Measurements from ENCODE around the gene PIAS1.

DNA sequence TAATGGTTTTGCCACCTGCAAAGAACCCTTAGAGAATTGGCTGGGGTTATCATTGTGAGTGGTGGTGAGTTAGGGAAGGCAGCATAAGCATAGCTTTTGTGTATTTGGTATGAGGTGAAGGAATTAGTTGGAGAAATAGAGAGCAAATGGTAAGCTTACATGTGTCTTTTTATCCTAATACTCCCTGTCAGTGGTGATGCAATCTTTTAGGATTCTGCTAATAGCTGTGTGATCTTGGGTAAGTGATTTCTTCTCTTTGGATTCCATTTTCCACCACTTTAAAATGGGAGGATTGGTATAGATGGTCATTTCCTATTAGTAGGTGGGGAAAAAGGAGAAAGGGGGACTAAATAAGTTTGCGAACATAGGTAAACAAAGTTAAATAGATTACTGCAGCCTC is 30.9 kb downstream of the PIAS1 start:
- TF ChIP-seq TAF1 (IDR thresholded peaks at IDR 0.05; ENCODE audit: borderline replicate concordance, insufficient read depth, low read length) (no peak), POLR2AphosphoS5 (IDR thresholded peaks at IDR 0.05; ENCODE audit: low read depth, low read length) (no peak)
- TF ChIP-seq, protein P1, sequence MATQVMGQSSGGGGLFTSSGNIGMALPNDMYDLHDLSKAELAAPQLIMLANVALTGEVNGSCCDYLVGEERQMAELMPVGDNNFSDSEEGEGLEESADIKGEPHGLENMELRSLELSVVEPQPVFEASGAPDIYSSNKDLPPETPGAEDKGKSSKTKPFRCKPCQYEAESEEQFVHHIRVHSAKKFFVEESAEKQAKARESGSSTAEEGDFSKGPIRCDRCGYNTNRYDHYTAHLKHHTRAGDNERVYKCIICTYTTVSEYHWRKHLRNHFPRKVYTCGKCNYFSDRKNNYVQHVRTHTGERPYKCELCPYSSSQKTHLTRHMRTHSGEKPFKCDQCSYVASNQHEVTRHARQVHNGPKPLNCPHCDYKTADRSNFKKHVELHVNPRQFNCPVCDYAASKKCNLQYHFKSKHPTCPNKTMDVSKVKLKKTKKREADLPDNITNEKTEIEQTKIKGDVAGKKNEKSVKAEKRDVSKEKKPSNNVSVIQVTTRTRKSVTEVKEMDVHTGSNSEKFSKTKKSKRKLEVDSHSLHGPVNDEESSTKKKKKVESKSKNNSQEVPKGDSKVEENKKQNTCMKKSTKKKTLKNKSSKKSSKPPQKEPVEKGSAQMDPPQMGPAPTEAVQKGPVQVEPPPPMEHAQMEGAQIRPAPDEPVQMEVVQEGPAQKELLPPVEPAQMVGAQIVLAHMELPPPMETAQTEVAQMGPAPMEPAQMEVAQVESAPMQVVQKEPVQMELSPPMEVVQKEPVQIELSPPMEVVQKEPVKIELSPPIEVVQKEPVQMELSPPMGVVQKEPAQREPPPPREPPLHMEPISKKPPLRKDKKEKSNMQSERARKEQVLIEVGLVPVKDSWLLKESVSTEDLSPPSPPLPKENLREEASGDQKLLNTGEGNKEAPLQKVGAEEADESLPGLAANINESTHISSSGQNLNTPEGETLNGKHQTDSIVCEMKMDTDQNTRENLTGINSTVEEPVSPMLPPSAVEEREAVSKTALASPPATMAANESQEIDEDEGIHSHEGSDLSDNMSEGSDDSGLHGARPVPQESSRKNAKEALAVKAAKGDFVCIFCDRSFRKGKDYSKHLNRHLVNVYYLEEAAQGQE (IDR thresholded peaks at IDR 0.05; ENCODE audit: insufficient read depth in 1 of 2, low read depth in 2 of 2, low read length in 2 of 2) = no peak

Measured in PFSK-1 (cell line).